HEK293 (cell line): Measurements from ENCODE around the gene ELAC1.
A peak's percentile ranks its signal among the peaks of the same experiment; 100 is the strongest.

Experiments used
- CTCF ChIA-PET: fragments of 350-600 bp; formaldehyde crosslinking; extraction: SDS; loops from one replicate; lab custom pipeline; 2021; ENCODE audit warnings: antibody characterized with exemption; lab: Yijun Ruan, JAX
- POLR2A ChIA-PET: fragments of 300-600 bp; formaldehyde crosslinking; extraction: SDS; loops from one replicate; lab custom pipeline; 2020; ENCODE audit warnings: antibody characterized with exemption, inconsistent platforms; lab: Yijun Ruan, JAX
- H3K27ac ChIP-seq: fragments of 200-500 bp; sonication (Bioruptor generic); 2 replicates; pipeline ENCODE4 v1.5.1; 2014; ENCODE audit warnings: low read depth, low read length, control low read depth, inconsistent platforms; ENCODE audit errors: extremely low read depth
- H3K36me3 ChIP-seq, 2 experiments: fragments of 200-500 bp in 1 of 2; sonication (Bioruptor generic) in 1 of 2; 1 replicate in 1 of 2; 2 replicates in 1 of 2; pipeline ENCODE4 v1.5.1; 2014 to 2017; ENCODE audit warnings: inconsistent platforms in 2 of 2, low read length in 2 of 2; ENCODE audit not compliant: control insufficient read depth in 2 of 2, insufficient read depth in 1 of 2
- H3K4me1 ChIP-seq: fragments of 200-500 bp; sonication (Bioruptor generic); 2 replicates; pipeline ENCODE4 v1.5.1; 2014; ENCODE audit warnings: mild to moderate bottlenecking, low read length, inconsistent platforms; ENCODE audit not compliant: control insufficient read depth, insufficient read depth
- H3K4me3 ChIP-seq: 2 replicates; pipeline ENCODE4 v1.5.1; 2011; ENCODE audit warnings: low read depth, mild to moderate bottlenecking, control low read depth, low read length, moderate library complexity
- H3K9me3 ChIP-seq: fragments of 200-500 bp; sonication (Bioruptor generic); 2 replicates; pipeline ENCODE4 v1.5.1; 2014; ENCODE audit warnings: low read depth, low read length, inconsistent platforms; ENCODE audit not compliant: control insufficient read depth, insufficient read depth
- KLF1 ChIP-seq: fragments of 450-650 bp; formaldehyde crosslinking; IDR thresholded peaks from 2 replicates; pipeline ENCODE4 v1.5.1; 2016; ENCODE audit warnings: missing biosample characterization, missing genetic modification characterization
- KLF9 ChIP-seq: fragments of 450-650 bp; formaldehyde crosslinking; IDR thresholded peaks from 2 replicates; pipeline ENCODE4 v1.5.1; 2016; ENCODE audit warnings: missing biosample characterization, missing genetic modification characterization, low read depth
- PRDM1 ChIP-seq: fragments of 450-650 bp; formaldehyde crosslinking; IDR thresholded peaks from 2 replicates; pipeline ENCODE4; 2016; ENCODE audit warnings: missing biosample characterization, missing genetic modification characterization
- SP7 ChIP-seq: fragments of 450-650 bp; formaldehyde crosslinking; IDR thresholded peaks from 2 replicates; pipeline ENCODE4 v1.5.1; 2016; ENCODE audit warnings: missing biosample characterization, missing genetic modification characterization
- ZEB2 ChIP-seq: fragments of 450-650 bp; formaldehyde crosslinking; IDR thresholded peaks from 2 replicates; pipeline ENCODE4 v1.5.1; 2016; ENCODE audit warnings: missing biosample characterization, missing genetic modification characterization
- ZNF114 ChIP-seq: fragments of 450-650 bp; formaldehyde crosslinking; IDR thresholded peaks from 2 replicates; pipeline ENCODE4 v1.5.0; 2017; ENCODE audit warnings: missing biosample characterization, missing genetic modification characterization
- ZNF121 ChIP-seq: fragments of 450-650 bp; formaldehyde crosslinking; IDR thresholded peaks from 2 replicates; pipeline ENCODE4 v1.5.1; 2016; ENCODE audit warnings: missing biosample characterization, missing genetic modification characterization
- ZNF350 ChIP-seq: fragments of 450-650 bp; formaldehyde crosslinking; IDR thresholded peaks from 2 replicates; pipeline ENCODE4 v1.5.0; 2017; ENCODE audit warnings: missing biosample characterization, mild to moderate bottlenecking, missing genetic modification characterization
- ZNF416 ChIP-seq: fragments of 450-650 bp; formaldehyde crosslinking; IDR thresholded peaks from 2 replicates; pipeline ENCODE4 v1.5.1; 2016; ENCODE audit warnings: missing biosample characterization, missing genetic modification characterization
- ZNF426 ChIP-seq: fragments of 450-650 bp; formaldehyde crosslinking; IDR thresholded peaks from 2 replicates; pipeline ENCODE4 v1.5.1; 2017; ENCODE audit warnings: missing biosample characterization, missing genetic modification characterization, mild to moderate bottlenecking, inconsistent platforms, moderate library complexity
- ZNF549 ChIP-seq: fragments of 450-650 bp; IDR thresholded peaks from 2 replicates; pipeline ENCODE4 v1.5.1; 2018; ENCODE audit warnings: missing biosample characterization, missing genetic modification characterization, mild to moderate bottlenecking, inconsistent platforms, moderate library complexity
- ZNF561 ChIP-seq: fragments of 450-650 bp; IDR thresholded peaks from 2 replicates; pipeline ENCODE4 v1.5.1; 2018; ENCODE audit warnings: missing biosample characterization, missing genetic modification characterization, borderline replicate concordance
- ZNF677 ChIP-seq: fragments of 450-650 bp; IDR thresholded peaks from 2 replicates; pipeline ENCODE4 v1.5.0; 2018; ENCODE audit warnings: missing biosample characterization, mild to moderate bottlenecking, missing genetic modification characterization, moderate library complexity
- ZNF76 ChIP-seq: fragments of 450-650 bp; formaldehyde crosslinking; IDR thresholded peaks from 2 replicates; pipeline ENCODE4; 2016; ENCODE audit warnings: low read depth, missing biosample characterization, missing genetic modification characterization, borderline replicate concordance
- ZNF843 ChIP-seq: fragments of 450-650 bp; formaldehyde crosslinking; IDR thresholded peaks from 2 replicates; pipeline ENCODE4 v1.5.1; 2016; ENCODE audit warnings: missing biosample characterization, missing genetic modification characterization
- ZSCAN30 ChIP-seq: fragments of 450-650 bp; IDR thresholded peaks from 2 replicates; pipeline ENCODE4 v1.5.1; 2018; ENCODE audit warnings: missing biosample characterization, mild to moderate bottlenecking, missing genetic modification characterization, moderate library complexity
- ZXDB ChIP-seq: fragments of 450-650 bp; formaldehyde crosslinking; IDR thresholded peaks from 2 replicates; pipeline ENCODE4 v1.5.1; 2016; ENCODE audit warnings: missing biosample characterization, missing genetic modification characterization
- TF ChIP-seq, protein P1 (sequence below): fragments of 450-650 bp; formaldehyde crosslinking; IDR thresholded peaks from 2 replicates; pipeline ENCODE4 v1.5.1; 2017; ENCODE audit warnings: missing biosample characterization, missing genetic modification characterization
- TF ChIP-seq, protein P2 (sequence below): fragments of 450-650 bp; formaldehyde crosslinking; IDR thresholded peaks from 2 replicates; pipeline ENCODE4 v1.5.1; 2016; ENCODE audit warnings: missing biosample characterization, missing genetic modification characterization
- TF ChIP-seq, protein P3 (sequence below): fragments of 450-650 bp; formaldehyde crosslinking; optimal IDR thresholded peaks from 2 replicates; pipeline ENCODE3; 2016; ENCODE audit warnings: missing biosample characterization, mild to moderate bottlenecking, missing genetic modification characterization
- TF ChIP-seq, protein P4 (sequence below): fragments of 450-650 bp; formaldehyde crosslinking; IDR thresholded peaks from 2 replicates; pipeline ENCODE4 v1.5.1; 2016; ENCODE audit warnings: missing biosample characterization, missing genetic modification characterization
- TF ChIP-seq, protein P5 (sequence below): fragments of 450-650 bp; formaldehyde crosslinking; IDR thresholded peaks from 2 replicates; pipeline ENCODE4 v1.5.1; 2016; ENCODE audit warnings: missing biosample characterization, missing genetic modification characterization, borderline replicate concordance

Gene ELAC1, protein sequence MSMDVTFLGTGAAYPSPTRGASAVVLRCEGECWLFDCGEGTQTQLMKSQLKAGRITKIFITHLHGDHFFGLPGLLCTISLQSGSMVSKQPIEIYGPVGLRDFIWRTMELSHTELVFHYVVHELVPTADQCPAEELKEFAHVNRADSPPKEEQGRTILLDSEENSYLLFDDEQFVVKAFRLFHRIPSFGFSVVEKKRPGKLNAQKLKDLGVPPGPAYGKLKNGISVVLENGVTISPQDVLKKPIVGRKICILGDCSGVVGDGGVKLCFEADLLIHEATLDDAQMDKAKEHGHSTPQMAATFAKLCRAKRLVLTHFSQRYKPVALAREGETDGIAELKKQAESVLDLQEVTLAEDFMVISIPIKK

DNA sequence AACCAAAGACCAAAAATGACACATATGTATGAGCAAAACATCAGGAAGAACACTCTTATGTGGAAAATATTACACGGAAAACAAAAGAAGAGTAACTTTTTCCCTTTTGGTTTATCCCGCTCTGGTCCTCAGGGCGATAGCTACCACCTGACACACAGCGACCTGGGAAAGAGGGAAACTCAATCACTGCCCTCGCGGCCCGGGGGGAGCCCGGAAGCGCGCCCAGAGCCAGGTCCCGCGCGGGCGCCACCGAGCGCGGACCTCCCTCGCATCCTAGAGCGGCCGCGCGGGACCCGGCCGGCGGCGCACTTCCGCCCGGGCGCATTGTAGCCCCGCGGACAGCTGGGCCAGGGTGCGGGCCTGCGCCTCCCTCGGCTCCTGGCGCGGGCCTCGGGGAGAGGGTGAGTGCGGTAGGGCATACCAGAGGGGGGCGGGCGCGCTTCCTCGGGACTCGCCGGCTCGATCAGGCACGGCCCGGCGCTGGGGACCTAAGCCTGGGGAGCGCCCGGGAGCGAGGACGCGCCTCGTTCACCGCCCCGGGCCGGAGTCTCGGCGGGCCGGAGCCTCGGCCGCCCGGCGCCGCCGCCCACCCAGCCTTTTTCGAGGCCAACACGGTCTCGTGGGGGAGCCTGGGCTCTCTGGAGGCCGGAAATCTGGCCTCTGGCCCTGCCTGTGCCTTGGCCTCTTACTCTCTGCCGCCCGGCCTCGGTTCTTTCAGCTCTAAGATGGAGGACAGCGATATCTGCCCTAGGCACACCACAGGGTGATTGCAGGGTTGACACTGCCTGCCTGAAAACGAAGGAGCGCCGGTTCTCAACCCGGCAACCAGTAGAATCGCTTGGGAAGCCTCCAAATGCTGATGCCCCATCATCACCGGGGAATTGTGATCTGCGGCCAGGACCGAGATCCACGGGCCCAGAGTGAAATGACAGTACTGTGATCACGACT is at the start of gene ELAC1:
ELAC1 (plus strand) TSS at position 327 of the 948 bp plus-strand sequence. CDS start 6,365 bp downstream, outside the sequence.
- Histone ChIP-seq H3K4me3 (peak within 1 kb of the TSS; percentile 70), H3K4me1 (peaks cover 15% of the 10 kb centered on the region), H3K27ac (peak within 1 kb of the TSS; percentile 97), H3K36me3 (no peaks in the 10 kb centered on the region), H3K9me3 (no peaks in the 10 kb centered on the region)
- ChIA-PET POLR2A (interaction anchor here (0.6 to 3.3 kb wide), 15 partner anchors 13 to 637 kb away, joined by 3 to 28 read pairs (median 4); partner anchors contain the start of genes ME2 and SMAD4), CTCF (interaction anchor here (0.6 to 0.7 kb wide), 5 partner anchors 15 to 112 kb away, joined by 3 to 4 read pairs (median 3); no protein-coding TSS in a partner anchor)
- peak; percentile 99 for TF ChIP-seq ZSCAN30 (tag by site-specific recombination)
- 0 out of 2 replicates have a peak, but pooled peaks have one; percentile 55 for TF ChIP-seq ZNF350 (tag by site-specific recombination)
- peak; percentile 3; the same call in 1 of the 2 replicates for TF ChIP-seq ZNF677 (tag by site-specific recombination)
- TF ChIP-seq ZNF561: peak; percentile 95
- TF ChIP-seq, protein P1, sequence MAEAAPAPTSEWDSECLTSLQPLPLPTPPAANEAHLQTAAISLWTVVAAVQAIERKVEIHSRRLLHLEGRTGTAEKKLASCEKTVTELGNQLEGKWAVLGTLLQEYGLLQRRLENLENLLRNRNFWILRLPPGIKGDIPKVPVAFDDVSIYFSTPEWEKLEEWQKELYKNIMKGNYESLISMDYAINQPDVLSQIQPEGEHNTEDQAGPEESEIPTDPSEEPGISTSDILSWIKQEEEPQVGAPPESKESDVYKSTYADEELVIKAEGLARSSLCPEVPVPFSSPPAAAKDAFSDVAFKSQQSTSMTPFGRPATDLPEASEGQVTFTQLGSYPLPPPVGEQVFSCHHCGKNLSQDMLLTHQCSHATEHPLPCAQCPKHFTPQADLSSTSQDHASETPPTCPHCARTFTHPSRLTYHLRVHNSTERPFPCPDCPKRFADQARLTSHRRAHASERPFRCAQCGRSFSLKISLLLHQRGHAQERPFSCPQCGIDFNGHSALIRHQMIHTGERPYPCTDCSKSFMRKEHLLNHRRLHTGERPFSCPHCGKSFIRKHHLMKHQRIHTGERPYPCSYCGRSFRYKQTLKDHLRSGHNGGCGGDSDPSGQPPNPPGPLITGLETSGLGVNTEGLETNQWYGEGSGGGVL (tag by site-specific recombination): peak; percentile 61; the same call in 1 of the 2 replicates
- TF ChIP-seq ZNF76 (tag by site-specific recombination): peak; percentile 53; the same call in 1 of the 2 replicates
- TF ChIP-seq ZNF843 (tag by site-specific recombination): no peak
- TF ChIP-seq KLF9 (tag by site-specific recombination): 0 out of 2 replicates have a peak, but pooled peaks have one; percentile 11
- TF ChIP-seq, protein P2, sequence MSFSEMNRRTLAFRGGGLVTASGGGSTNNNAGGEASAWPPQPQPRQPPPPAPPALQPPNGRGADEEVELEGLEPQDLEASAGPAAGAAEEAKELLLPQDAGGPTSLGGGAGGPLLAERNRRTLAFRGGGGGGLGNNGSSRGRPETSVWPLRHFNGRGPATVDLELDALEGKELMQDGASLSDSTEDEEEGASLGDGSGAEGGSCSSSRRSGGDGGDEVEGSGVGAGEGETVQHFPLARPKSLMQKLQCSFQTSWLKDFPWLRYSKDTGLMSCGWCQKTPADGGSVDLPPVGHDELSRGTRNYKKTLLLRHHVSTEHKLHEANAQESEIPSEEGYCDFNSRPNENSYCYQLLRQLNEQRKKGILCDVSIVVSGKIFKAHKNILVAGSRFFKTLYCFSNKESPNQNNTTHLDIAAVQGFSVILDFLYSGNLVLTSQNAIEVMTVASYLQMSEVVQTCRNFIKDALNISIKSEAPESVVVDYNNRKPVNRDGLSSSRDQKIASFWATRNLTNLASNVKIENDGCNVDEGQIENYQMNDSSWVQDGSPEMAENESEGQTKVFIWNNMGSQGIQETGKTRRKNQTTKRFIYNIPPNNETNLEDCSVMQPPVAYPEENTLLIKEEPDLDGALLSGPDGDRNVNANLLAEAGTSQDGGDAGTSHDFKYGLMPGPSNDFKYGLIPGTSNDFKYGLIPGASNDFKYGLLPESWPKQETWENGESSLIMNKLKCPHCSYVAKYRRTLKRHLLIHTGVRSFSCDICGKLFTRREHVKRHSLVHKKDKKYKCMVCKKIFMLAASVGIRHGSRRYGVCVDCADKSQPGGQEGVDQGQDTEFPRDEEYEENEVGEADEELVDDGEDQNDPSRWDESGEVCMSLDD (tag by site-specific recombination): 0 out of 2 replicates have a peak, but pooled peaks have one; percentile 25
- TF ChIP-seq SP7 (tag by site-specific recombination): 0 out of 2 replicates have a peak, but pooled peaks have one; percentile 21
- 0 out of 2 replicates have a peak, but pooled peaks have one; percentile 22 for TF ChIP-seq PRDM1 (tag by site-specific recombination)
- no peak for TF ChIP-seq ZNF416 (tag by site-specific recombination)
- no peak for TF ChIP-seq ZNF114 (tag by site-specific recombination)
- TF ChIP-seq, protein P3, sequence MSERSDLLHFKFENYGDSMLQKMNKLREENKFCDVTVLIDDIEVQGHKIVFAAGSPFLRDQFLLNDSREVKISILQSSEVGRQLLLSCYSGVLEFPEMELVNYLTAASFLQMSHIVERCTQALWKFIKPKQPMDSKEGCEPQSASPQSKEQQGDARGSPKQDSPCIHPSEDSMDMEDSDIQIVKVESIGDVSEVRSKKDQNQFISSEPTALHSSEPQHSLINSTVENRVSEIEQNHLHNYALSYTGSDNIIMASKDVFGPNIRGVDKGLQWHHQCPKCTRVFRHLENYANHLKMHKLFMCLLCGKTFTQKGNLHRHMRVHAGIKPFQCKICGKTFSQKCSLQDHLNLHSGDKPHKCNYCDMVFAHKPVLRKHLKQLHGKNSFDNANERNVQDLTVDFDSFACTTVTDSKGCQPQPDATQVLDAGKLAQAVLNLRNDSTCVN (tag by site-specific recombination): peak; percentile 89
- no peak for TF ChIP-seq ZNF121 (tag by site-specific recombination)
- TF ChIP-seq, protein P4, sequence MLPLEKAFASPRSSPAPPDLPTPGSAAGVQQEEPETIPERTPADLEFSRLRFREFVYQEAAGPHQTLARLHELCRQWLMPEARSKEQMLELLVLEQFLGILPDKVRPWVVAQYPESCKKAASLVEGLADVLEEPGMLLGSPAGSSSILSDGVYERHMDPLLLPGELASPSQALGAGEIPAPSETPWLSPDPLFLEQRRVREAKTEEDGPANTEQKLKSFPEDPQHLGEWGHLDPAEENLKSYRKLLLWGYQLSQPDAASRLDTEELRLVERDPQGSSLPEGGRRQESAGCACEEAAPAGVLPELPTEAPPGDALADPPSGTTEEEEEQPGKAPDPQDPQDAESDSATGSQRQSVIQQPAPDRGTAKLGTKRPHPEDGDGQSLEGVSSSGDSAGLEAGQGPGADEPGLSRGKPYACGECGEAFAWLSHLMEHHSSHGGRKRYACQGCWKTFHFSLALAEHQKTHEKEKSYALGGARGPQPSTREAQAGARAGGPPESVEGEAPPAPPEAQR: 0 out of 2 replicates have a peak, but pooled peaks have one; percentile 11
- TF ChIP-seq KLF1 (tag by site-specific recombination): peak; percentile 60
- TF ChIP-seq, protein P5, sequence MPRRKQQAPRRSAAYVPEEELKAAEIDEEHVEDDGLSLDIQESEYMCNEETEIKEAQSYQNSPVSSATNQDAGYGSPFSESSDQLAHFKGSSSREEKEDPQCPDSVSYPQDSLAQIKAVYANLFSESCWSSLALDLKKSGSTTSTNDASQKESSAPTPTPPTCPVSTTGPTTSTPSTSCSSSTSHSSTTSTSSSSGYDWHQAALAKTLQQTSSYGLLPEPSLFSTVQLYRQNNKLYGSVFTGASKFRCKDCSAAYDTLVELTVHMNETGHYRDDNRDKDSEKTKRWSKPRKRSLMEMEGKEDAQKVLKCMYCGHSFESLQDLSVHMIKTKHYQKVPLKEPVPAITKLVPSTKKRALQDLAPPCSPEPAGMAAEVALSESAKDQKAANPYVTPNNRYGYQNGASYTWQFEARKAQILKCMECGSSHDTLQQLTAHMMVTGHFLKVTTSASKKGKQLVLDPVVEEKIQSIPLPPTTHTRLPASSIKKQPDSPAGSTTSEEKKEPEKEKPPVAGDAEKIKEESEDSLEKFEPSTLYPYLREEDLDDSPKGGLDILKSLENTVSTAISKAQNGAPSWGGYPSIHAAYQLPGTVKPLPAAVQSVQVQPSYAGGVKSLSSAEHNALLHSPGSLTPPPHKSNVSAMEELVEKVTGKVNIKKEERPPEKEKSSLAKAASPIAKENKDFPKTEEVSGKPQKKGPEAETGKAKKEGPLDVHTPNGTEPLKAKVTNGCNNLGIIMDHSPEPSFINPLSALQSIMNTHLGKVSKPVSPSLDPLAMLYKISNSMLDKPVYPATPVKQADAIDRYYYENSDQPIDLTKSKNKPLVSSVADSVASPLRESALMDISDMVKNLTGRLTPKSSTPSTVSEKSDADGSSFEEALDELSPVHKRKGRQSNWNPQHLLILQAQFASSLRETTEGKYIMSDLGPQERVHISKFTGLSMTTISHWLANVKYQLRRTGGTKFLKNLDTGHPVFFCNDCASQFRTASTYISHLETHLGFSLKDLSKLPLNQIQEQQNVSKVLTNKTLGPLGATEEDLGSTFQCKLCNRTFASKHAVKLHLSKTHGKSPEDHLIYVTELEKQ (tag by site-specific recombination): no peak
- peak; percentile 33; the same call in 1 of the 2 replicates for TF ChIP-seq ZXDB
- 0 out of 2 replicates have a peak, but pooled peaks have one; percentile 18 for TF ChIP-seq ZEB2 (tag by site-specific recombination)
- no peak for TF ChIP-seq ZNF426 (tag by site-specific recombination)
- TF ChIP-seq ZNF549: peak; percentile 61; the same call in 1 of the 2 replicates
